Activated naive CD8-positive, alpha-beta T cell treated with anti-CD3 and anti-CD28 coated beads, Interleukin-2, amount 10 ng/mL, durations not matched to agents 7 days and 5 days (primary cell): ENCODE measurements around the gene SPRED2. TPM values are rescaled to one million over a fixed set of nuclear protein-coding genes. Genes with fewer than 3 reads are reported as not detected.
A peak's percentile ranks its signal among the peaks of the same experiment; 100 is the strongest.

ENCODE experiments used
- ATAC-seq: fragments of 150-1000 bp; cut with Tn5 transposase; one replicate; pipeline ENCODE4 v1.10.0; 2021; ENCODE audit warnings: low read depth, moderate library complexity
- POLR2A ChIA-PET: fragments of 350-600 bp; sonication (Branson Sonifier 250); formaldehyde crosslinking; loops from one replicate; lab custom pipeline; 2021; ENCODE audit warnings: antibody characterized with exemption; lab: Charles Lee
- DNase-seq: peaks from one replicate; pipeline ENCODE4 v3.0.0; 2021
- H3K27ac Mint-ChIP-seq: one replicate; pipeline ENCODE4 v1.8.0; 2022; ENCODE audit warnings: mild to moderate bottlenecking, mixed read lengths
- H3K27me3 Mint-ChIP-seq: one replicate; pipeline ENCODE4 v1.8.0; 2022; ENCODE audit warnings: mild to moderate bottlenecking, moderate library complexity, mixed read lengths
- H3K36me3 Mint-ChIP-seq: one replicate; pipeline ENCODE4 v1.8.0; 2021; ENCODE audit warnings: mild to moderate bottlenecking, mixed read lengths
- H3K4me1 Mint-ChIP-seq: one replicate; pipeline ENCODE4 v1.8.0; 2021; ENCODE audit warnings: mixed read lengths
- H3K4me3 Mint-ChIP-seq: one replicate; pipeline ENCODE4 v1.8.0; 2022; ENCODE audit warnings: mild to moderate bottlenecking, moderate library complexity, mixed read lengths
- H3K9me3 Mint-ChIP-seq: one replicate; pipeline ENCODE4 v1.8.0; 2021; ENCODE audit warnings: mixed read lengths
- total RNA-seq, 2 experiments: library from RNA; stranded (reverse); gene quantifications; one replicate each; pipeline ENCODE4 v1.2.3, GENCODE V29; 2021

The SPRED2 gene
- total RNA-seq, 2 experiments from 2014 or later: 9.3 to 9.9 TPM

- H3K27ac Mint-ChIP-seq: no peak overlapping the region
- peaks cover 1% of the 10 kb centered on the region for H3K9me3 Mint-ChIP-seq
- POLR2A ChIA-PET: interaction anchor here (0.7 to 2.2 kb wide), 4 partner anchors 38 to 208 kb away, joined by 4 to 6 read pairs (median 5); partner anchors contain the start of gene ACTR2
- peak overlapping the region; percentile 88 for H3K4me3 Mint-ChIP-seq
- peaks cover 53% of the 10 kb centered on the region for H3K27me3 Mint-ChIP-seq
- peak; percentile 70 for DNase-seq
- peak; percentile 16 for ATAC-seq
- peaks cover 8% of the 10 kb centered on the region for H3K4me1 Mint-ChIP-seq
- no peaks in the 10 kb centered on the region for H3K36me3 Mint-ChIP-seq
Measured at GRCh38 chr2:65435625-65436168, 3.3 kb upstream of the SPRED2 start.

DNA sequence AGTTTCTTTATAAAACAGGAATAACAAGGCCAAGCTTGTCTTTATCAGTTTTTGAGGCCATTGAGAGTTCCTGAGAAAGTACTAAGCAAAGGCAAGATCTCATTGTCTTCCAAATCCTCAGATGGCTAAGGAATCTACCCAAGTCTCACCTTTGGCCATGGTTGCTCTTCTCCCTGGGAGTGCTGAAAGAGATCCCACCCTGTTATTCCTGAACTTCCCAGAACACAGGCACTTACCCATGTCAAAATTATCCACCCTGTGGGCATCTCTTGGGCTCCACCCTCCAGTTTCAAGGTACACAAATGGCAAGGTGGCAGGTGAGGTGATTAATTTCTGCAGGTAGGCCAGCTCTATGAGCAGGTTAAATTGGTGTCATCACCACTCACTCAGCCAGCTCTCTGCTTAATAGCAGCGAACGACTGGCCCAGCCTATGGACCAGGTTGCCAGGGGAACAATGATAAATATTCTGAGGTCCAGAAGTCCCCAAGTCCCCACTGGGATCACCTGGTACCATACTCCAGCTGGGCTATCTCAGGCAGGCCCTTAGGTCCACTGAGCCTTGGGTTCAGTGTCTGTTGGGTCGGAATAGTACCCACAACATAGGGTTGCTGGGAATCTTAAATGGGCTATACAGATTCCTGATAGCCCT is 2.3 kb upstream of the SPRED2 start:
- no peak for ATAC-seq
- H3K4me3 Mint-ChIP-seq: peak overlapping the region; percentile 45

DNA sequence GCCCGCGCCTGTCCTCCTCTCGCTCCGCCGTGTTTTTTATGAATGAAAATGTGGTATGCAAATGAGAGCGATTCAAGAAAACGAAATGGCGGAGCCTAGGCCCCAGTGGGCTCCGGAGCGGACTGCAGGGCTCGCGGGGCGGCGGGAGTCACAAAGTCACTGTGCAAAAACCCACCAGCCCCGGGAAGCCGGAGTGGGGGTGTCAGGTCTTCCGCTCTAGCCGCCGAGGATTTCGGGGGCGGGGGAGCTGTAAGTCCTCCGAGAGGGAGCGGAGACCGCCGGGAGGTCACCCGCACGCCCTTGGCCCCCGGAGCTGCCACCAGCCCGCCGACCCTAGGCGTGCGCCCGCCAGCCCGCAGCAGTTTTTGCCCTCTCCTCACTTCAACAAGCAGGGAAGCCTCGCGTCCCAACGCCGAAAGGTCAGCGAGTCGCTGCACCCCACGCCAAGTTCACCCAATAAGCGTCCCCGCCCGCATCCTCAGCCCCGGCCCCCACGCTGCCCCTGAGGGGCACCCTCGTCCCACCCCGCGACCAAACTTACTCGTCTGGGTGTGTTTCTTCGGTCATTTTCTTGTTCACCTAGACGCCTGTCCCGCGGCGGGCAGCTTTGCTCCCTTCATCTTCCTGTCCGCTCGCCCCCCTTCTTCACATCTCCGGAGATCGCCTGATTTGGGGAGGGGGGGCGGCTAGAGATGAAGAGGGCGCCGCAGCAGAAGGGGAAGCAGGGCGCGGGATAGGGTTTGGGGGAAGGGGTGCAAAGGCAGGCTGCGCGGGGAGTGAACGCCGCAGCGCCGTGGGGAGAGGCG is 775 bp downstream of the SPRED2 start:
- POLR2A ChIA-PET: interaction anchor here (1.2 to 2.9 kb wide), 6 partner anchors 24 to 204 kb away, joined by 3 to 10 read pairs (median 6); partner anchors contain the start of gene ACTR2
- Mint-ChIP-seq H3K27me3 (peaks cover 46% of the 10 kb centered on the region), H3K9me3 (no peaks in the 10 kb centered on the region), H3K36me3 (peaks cover 2% of the 10 kb centered on the region), H3K4me3 (peak overlapping the region; percentile 95), H3K27ac (peak overlapping the region; percentile 88), H3K4me1 (peaks cover 6% of the 10 kb centered on the region)
- ATAC-seq (peak; percentile 43), DNase-seq (peak; percentile 73)

More for the DNA sequence above, 2.3 kb upstream of the SPRED2 start:
- peaks cover 52% of the 10 kb centered on the region for H3K27me3 Mint-ChIP-seq
- H3K9me3 Mint-ChIP-seq: no peaks in the 10 kb centered on the region
- no peaks in the 10 kb centered on the region for H3K36me3 Mint-ChIP-seq
- H3K4me1 Mint-ChIP-seq: peaks cover 9% of the 10 kb centered on the region
- POLR2A ChIA-PET: interaction anchor here (1.7 kb wide), 1 partner anchor 207 kb away, joined by 6 read pairs; the partner anchor contains the start of gene ACTR2
- DNase-seq: no peak
- H3K27ac Mint-ChIP-seq: no peak overlapping the region

GRCh38 chr2:65430603-65431420 is 1.6 kb downstream of the SPRED2 start:
- H3K27me3 Mint-ChIP-seq: peaks cover 48% of the 10 kb centered on the region
- POLR2A ChIA-PET: interaction anchor here (0.6 to 2.9 kb wide), 7 partner anchors 10 to 204 kb away, joined by 4 to 10 read pairs (median 6); partner anchors contain the start of gene ACTR2
- peaks cover 2% of the 10 kb centered on the region for H3K36me3 Mint-ChIP-seq
- peak overlapping the region; percentile 79 for H3K27ac Mint-ChIP-seq
- H3K4me1 Mint-ChIP-seq: peaks cover 6% of the 10 kb centered on the region
- H3K4me3 Mint-ChIP-seq: peak overlapping the region; percentile 95
- no peaks in the 10 kb centered on the region for H3K9me3 Mint-ChIP-seq
- DNase-seq (peak; percentile 74), ATAC-seq (peak; percentile 49)

DNA sequence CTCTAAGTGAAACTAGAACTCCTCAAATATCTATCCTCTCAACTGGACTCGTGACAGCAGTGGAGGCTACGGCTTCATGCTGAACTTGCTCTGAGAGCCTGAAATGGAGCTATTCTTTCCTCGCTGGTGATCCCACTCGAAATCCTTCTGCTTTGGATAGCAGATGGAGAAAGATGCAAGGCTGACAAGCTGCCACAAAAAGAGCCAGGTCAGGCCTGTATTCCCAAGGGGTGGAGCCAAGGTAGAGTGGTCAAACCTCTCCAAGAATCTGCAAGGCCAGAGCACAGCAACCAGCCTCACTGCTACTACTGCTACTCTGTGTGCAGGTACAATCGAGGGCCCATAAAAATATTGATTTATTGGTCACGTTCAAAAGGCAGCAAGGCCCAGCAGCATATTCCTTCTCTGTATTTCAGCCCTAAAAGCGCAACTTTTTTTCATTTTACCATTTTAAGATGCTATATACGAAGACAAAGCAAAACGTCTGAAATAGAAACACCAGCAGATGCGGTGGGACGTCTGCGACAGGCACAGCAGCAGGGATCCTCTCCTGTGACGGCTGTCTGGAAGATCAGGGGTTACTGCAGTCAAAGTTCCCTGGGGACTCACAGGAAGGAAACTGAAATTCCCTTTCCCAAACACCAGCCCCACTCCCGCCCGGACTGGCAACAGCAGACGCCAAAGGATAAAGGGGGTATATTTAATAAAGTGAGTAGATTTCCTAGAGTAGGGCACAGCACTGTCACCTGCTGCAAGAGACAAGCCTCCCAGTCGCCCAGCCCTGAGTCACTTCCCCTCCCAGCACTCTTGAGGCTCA is 2.4 kb downstream of the SPRED2 start:
- ATAC-seq (peak; percentile 37), DNase-seq (no peak)
- peaks cover 5% of the 10 kb centered on the region for H3K4me1 Mint-ChIP-seq
- POLR2A ChIA-PET: interaction anchor here (0.6 to 2.9 kb wide), 7 partner anchors 9 to 203 kb away, joined by 3 to 10 read pairs (median 6); partner anchors contain the start of gene ACTR2
- peak overlapping the region; percentile 79 for H3K27ac Mint-ChIP-seq
- peaks cover 2% of the 10 kb centered on the region for H3K36me3 Mint-ChIP-seq
- peak overlapping the region; percentile 95 for H3K4me3 Mint-ChIP-seq
- peaks cover 42% of the 10 kb centered on the region for H3K27me3 Mint-ChIP-seq
- no peaks in the 10 kb centered on the region for H3K9me3 Mint-ChIP-seq

GRCh38 chr2:65427532-65427931 is 4.9 kb downstream of the SPRED2 start:
- Mint-ChIP-seq H3K27ac (no peak overlapping the region), H3K4me1 (peaks cover 3% of the 10 kb centered on the region), H3K4me3 (no peak overlapping the region), H3K9me3 (no peaks in the 10 kb centered on the region), H3K27me3 (peaks cover 30% of the 10 kb centered on the region), H3K36me3 (peaks cover 2% of the 10 kb centered on the region)
- POLR2A ChIA-PET: interaction anchor here (1.4 kb wide), 1 partner anchor 10 kb away, joined by 5 read pairs; no protein-coding TSS in a partner anchor
- DNase-seq (no peak), ATAC-seq (no peak)

- no peak for ATAC-seq
Measured at GRCh38 chr2:65425276-65425675, 7.1 kb downstream of the SPRED2 start.

DNA sequence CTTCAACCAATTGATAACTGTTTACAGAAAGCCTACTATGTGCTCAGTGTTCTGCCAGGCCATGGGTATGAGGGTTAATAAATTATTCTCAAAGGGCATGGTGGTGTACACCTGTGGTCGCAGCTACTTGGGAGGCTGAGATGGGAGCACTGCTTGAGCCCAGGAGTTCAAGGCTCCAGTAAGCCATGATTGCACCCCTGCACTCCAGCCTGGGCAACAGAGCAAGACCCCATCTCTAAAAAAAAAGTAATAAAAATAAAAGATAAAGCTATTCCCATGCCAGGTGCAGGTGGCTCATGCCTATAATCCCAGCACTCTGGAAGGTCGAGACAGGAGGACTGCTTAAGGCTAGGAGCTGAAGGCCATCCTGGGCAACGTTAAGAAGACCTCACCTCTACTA is 8.0 kb downstream of the SPRED2 start:
- H3K9me3 Mint-ChIP-seq: no peaks in the 10 kb centered on the region
- peaks cover 22% of the 10 kb centered on the region for H3K27me3 Mint-ChIP-seq
- H3K36me3 Mint-ChIP-seq: peaks cover 7% of the 10 kb centered on the region
- no peak for DNase-seq
- H3K4me3 Mint-ChIP-seq: no peak overlapping the region
- peaks cover 11% of the 10 kb centered on the region for H3K4me1 Mint-ChIP-seq
- ATAC-seq: no peak
- POLR2A ChIA-PET: no interaction called here
- H3K27ac Mint-ChIP-seq: no peak overlapping the region

More at GRCh38 chr2:65425276-65425675, 7.1 kb downstream of the SPRED2 start:
- Mint-ChIP-seq H3K4me1 (peaks cover 13% of the 10 kb centered on the region), H3K27ac (no peak overlapping the region), H3K27me3 (peaks cover 30% of the 10 kb centered on the region), H3K36me3 (peaks cover 7% of the 10 kb centered on the region), H3K9me3 (no peaks in the 10 kb centered on the region), H3K4me3 (no peak overlapping the region)
- DNase-seq: no peak
- POLR2A ChIA-PET: no interaction called here

DNA sequence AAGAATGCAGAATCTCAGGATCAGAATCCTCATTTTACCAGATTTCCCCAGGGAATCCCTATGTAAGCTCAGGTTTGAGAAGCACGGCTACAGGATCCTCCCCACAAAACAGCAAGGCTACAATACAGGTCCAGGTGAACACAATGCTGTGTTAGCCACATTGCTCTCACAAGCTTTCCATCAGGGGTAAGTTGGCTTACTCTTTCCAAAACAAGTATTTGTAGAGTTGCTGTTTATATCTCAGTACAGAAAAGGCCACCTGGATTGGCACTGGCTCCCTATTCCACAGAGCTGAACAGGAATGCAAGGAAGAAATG is 11.0 kb downstream of the SPRED2 start:
- ATAC-seq (no peak), DNase-seq (no peak)
- Mint-ChIP-seq H3K27ac (no peak overlapping the region), H3K4me1 (peaks cover 27% of the 10 kb centered on the region), H3K9me3 (no peaks in the 10 kb centered on the region), H3K36me3 (peaks cover 12% of the 10 kb centered on the region), H3K27me3 (peaks cover 3% of the 10 kb centered on the region), H3K4me3 (no peak overlapping the region)
- POLR2A ChIA-PET: interaction anchor here (0.7 to 1.2 kb wide), 2 partner anchors 9 to 11 kb away, joined by 3 to 4 read pairs; partner anchors contain the start of gene SPRED2

GRCh38 chr2:65420712-65421431 is 11.5 kb downstream of the SPRED2 start:
- Mint-ChIP-seq H3K27me3 (peaks cover 2% of the 10 kb centered on the region), H3K27ac (peak overlapping the region; percentile 1), H3K36me3 (peaks cover 13% of the 10 kb centered on the region), H3K4me3 (peak overlapping the region; percentile 64), H3K9me3 (no peaks in the 10 kb centered on the region), H3K4me1 (peaks cover 28% of the 10 kb centered on the region)
- DNase-seq: no peak
- ATAC-seq: peak; percentile 50
- POLR2A ChIA-PET: interaction anchor here (0.6 to 1.2 kb wide), 3 partner anchors 10 to 292 kb away, joined by 3 to 4 read pairs (median 4); partner anchors contain the start of gene SPRED2

- POLR2A ChIA-PET: interaction anchor here (1.5 kb wide), 1 partner anchor 9 kb away, joined by 5 read pairs; no protein-coding TSS in a partner anchor
- Mint-ChIP-seq H3K9me3 (no peaks in the 10 kb centered on the region), H3K27me3 (peaks cover 4% of the 10 kb centered on the region), H3K4me3 (no peak overlapping the region), H3K4me1 (peaks cover 28% of the 10 kb centered on the region), H3K36me3 (peaks cover 13% of the 10 kb centered on the region), H3K27ac (no peak overlapping the region)
- ATAC-seq (no peak), DNase-seq (no peak)
Measured at GRCh38 chr2:65417509-65418085, 14.8 kb downstream of the SPRED2 start.
